Endothelial cell of umbilical vein (primary cell): ENCODE measurements around the gene IRF2BP1. TPM values are rescaled to one million over a fixed set of nuclear protein-coding genes. Genes with fewer than 3 reads are reported as not detected.

ENCODE experiments used
- BruUV-seq: library from RNA; stranded (reverse); fragments of 400-500 nt; replicated peaks from 2 replicates; lab custom pipeline; 2021; lab: Mats Ljungman, UMichigan
- CTCF ChIA-PET: fragments of 300-600, 350-600 bp; sonication (Branson Sonifier 250); formaldehyde crosslinking; loops from one replicate; lab custom pipeline; 2021; ENCODE audit warnings: antibody characterized with exemption, inconsistent platforms; lab: Charles Lee
- POLR2A ChIA-PET: fragments of 300-600, 350-600 bp; sonication (Branson Sonifier 250); formaldehyde crosslinking; loops from one replicate; lab custom pipeline; 2021; ENCODE audit warnings: antibody characterized with exemption, inconsistent platforms; lab: Charles Lee
- DNase-seq: peaks from one replicate; pipeline ENCODE4 v3.0.0-alpha.2; 2011; ENCODE audit warnings: low read depth, low spot score
- FAIRE-seq: peaks from 2 replicates; lab custom pipeline; 2011; peaks lifted over from hg19 to GRCh38; lab: Jason Lieb, UNC
- H2AFZ ChIP-seq: 2 replicates; pipeline ENCODE4 v1.6.0; 2012; ENCODE audit warnings: low read depth, low read length, control low read depth, inconsistent platforms
- H3K27ac ChIP-seq: 2 replicates; pipeline ENCODE4 v1.5.1; 2011; ENCODE audit warnings: low read depth, mild to moderate bottlenecking, control low read depth, low read length, moderate library complexity; ENCODE audit not compliant: insufficient read depth
- H3K27me3 ChIP-seq, 2 experiments: 2 replicates each; pipeline versions ENCODE4 v1.6.0 to v1.6.1; 2011; ENCODE audit warnings: low read length in 2 of 2, mixed read lengths in 1 of 2; ENCODE audit not compliant: control insufficient read depth in 2 of 2, insufficient read depth in 2 of 2
- H3K36me3 ChIP-seq, 2 experiments: 2 replicates in 1 of 2; 3 replicates in 1 of 2; pipeline ENCODE4 v1.5.1; 2011; ENCODE audit warnings: low read length in 2 of 2, mild to moderate bottlenecking in 1 of 2, moderate library complexity in 1 of 2; ENCODE audit not compliant: control insufficient read depth in 2 of 2, insufficient read depth in 2 of 2; ENCODE audit errors: extremely low read depth in 1 of 2
- H3K4me1 ChIP-seq: 3 replicates; pipeline ENCODE4 v1.5.1; 2011; ENCODE audit warnings: mild to moderate bottlenecking, low read length; ENCODE audit not compliant: control insufficient read depth, insufficient read depth; ENCODE audit errors: extremely low read depth
- H3K4me2 ChIP-seq: 2 replicates; pipeline ENCODE4 v1.6.1; 2011; ENCODE audit warnings: low read length, control low read depth, mixed read lengths; ENCODE audit not compliant: insufficient read depth
- H3K4me3 ChIP-seq, 3 experiments: fragments of 200-600 bp in 1 of 3; sonication (generic), shearing (Covaris generic) in 1 of 3; replicated peaks in 1 of 3; 2 replicates each; pipeline ENCODE4 v1.5.1; 2011 to 2016; ENCODE audit warnings: control low read depth in 3 of 3, low read length in 3 of 3, mild to moderate bottlenecking in 2 of 3, inconsistent platforms in 1 of 3, low read depth in 1 of 3, moderate library complexity in 1 of 3; ENCODE audit not compliant: insufficient read depth in 1 of 3
- H3K79me2 ChIP-seq: 2 replicates; pipeline ENCODE4 v1.6.0; 2012; ENCODE audit warnings: low read length, inconsistent platforms; ENCODE audit not compliant: control insufficient read depth, insufficient read depth
- H3K9ac ChIP-seq: replicated peaks from 2 replicates; pipeline ENCODE3; 2011; ENCODE audit warnings: low read length, control low read depth; ENCODE audit not compliant: insufficient read depth; ENCODE audit errors: extremely low read depth
- H3K9me1 ChIP-seq: replicated peaks from 3 replicates; pipeline ENCODE4 v1.6.0; 2011; ENCODE audit warnings: mild to moderate bottlenecking, low read length; ENCODE audit not compliant: control insufficient read depth, insufficient read depth; ENCODE audit errors: extremely low read depth
- H3K9me3 ChIP-seq: replicated peaks from 2 replicates; pipeline ENCODE4 v1.5.1; 2012; ENCODE audit warnings: low read length, inconsistent platforms; ENCODE audit not compliant: control insufficient read depth, insufficient read depth
- H4K20me1 ChIP-seq: replicated peaks from 2 replicates; pipeline ENCODE3; 2011; ENCODE audit warnings: mild to moderate bottlenecking, low read length; ENCODE audit not compliant: control insufficient read depth, insufficient read depth; ENCODE audit errors: extremely low read depth
- EZH2 ChIP-seq: IDR thresholded peaks from 2 replicates; pipeline ENCODE4 v1.6.1; 2012; ENCODE audit warnings: borderline replicate concordance, low read depth, mild to moderate bottlenecking, moderate library complexity, low read length, inconsistent platforms; ENCODE audit not compliant: severe bottlenecking
- FOS ChIP-seq: IDR thresholded peaks from 2 replicates; pipeline ENCODE4 v1.6.1; 2011; ENCODE audit warnings: mild to moderate bottlenecking, low read length, moderate library complexity, borderline replicate concordance; ENCODE audit not compliant: insufficient read depth
- GATA2 ChIP-seq: IDR thresholded peaks from 2 replicates; pipeline ENCODE4 v1.7.0; 2011; ENCODE audit warnings: low read depth, mild to moderate bottlenecking, moderate library complexity, mixed read lengths, low read length; ENCODE audit not compliant: insufficient read length, insufficient read depth
- JUN ChIP-seq: IDR thresholded peaks from 2 replicates; pipeline ENCODE4 v1.6.1; 2011; ENCODE audit warnings: borderline replicate concordance, low read depth; ENCODE audit not compliant: insufficient read length, insufficient read depth
- MAX ChIP-seq: IDR thresholded peaks from 2 replicates; pipeline ENCODE4 v1.6.1; 2011; ENCODE audit not compliant: insufficient read depth, insufficient read length
- MYC ChIP-seq: IDR thresholded peaks from one replicate; pipeline ENCODE4 v1.6.1; 2011; ENCODE audit warnings: mild to moderate bottlenecking, low read depth, low read length
- POLR2A ChIP-seq: IDR thresholded peaks from 2 replicates; pipeline ENCODE4 v1.6.1; 2012; ENCODE audit warnings: low read depth, mild to moderate bottlenecking, control low read depth, low read length
- POLR2AphosphoS5 ChIP-seq: IDR thresholded peaks from 2 replicates; pipeline ENCODE4 v1.6.1; 2012; ENCODE audit warnings: low read depth, mild to moderate bottlenecking, control low read depth, low read length, moderate library complexity; ENCODE audit not compliant: insufficient read depth
- dilution Hi-C: fragments of 300-500 bp; cut with MboI; formaldehyde crosslinking; loops from one replicate; pipeline ENCODE4 v1.15.0; 2019; ENCODE audit warnings: low sequenced_read_pairs; ENCODE audit not compliant: extremely low pct_ligation_motif_present
- intact Hi-C: fragments of 100-400 bp; cut with micrococcal nuclease; formaldehyde crosslinking; loops from one replicate; pipeline ENCODE4 v1.10.0; 2022
- polyA plus RNA-seq, 4 experiments: library from polyadenylated mRNA; depleted of rRNA in 3 of 4; stranded (reverse) in 3 of 4; unstranded in 1 of 4; fragments of >200 nt; gene quantifications; 2 replicates each; pipeline versions ENCODE4 v1.2.1 to v1.2.3, GENCODE V29; 2011 to 2012; ENCODE audit warnings: missing spikeins in 1 of 4
- total RNA-seq: library from RNA; stranded (reverse); gene quantifications from 2 replicates; pipeline ENCODE4 v1.2.3, GENCODE V29; 2021
- TF ChIP-seq, protein P1 (sequence below), 2 donors: IDR thresholded peaks; 1 replicate in 1 of 2; 2 replicates in 1 of 2; pipeline ENCODE4 v1.5.1; 2011; ENCODE audit warnings: low read length in 2 of 2, mild to moderate bottlenecking in 2 of 2, moderate library complexity in 2 of 2, control low read depth in 1 of 2, inconsistent platforms in 1 of 2, low read depth in 1 of 2; ENCODE audit not compliant: insufficient read depth in 1 of 2; ENCODE audit errors: extremely low read depth in 1 of 2

The IRF2BP1 gene
- total and polyA plus RNA-seq, 2 donors (not counting 3 experiments of a cell fraction or from before 2014, with no cell fraction given) = 12.3 to 17.5 TPM

- ChIA-PET POLR2A (no interaction called here), CTCF (no interaction called here)
- H3K36me3 ChIP-seq = no peaks in the 10 kb centered on the region
- DNase-seq (no peak), FAIRE-seq (no peak)
- H3K27me3 ChIP-seq = no peaks in the 10 kb centered on the region
- no TSS peak for BruUV-seq
- intact Hi-C loops (no loop called here), dilution Hi-C loops (no loop called here)
- H4K20me1 ChIP-seq = no peaks in the 10 kb centered on the region
- H3K9me3 ChIP-seq = no peaks in the 10 kb centered on the region
- no peak overlapping the region for H3K4me3 ChIP-seq
- TF ChIP-seq POLR2AphosphoS5 (no peak), JUN (no peak), MAX (no peak), EZH2 (no peak), GATA2 (no peak), FOS (no peak), POLR2A (no peak), MYC (no peak)
- TF ChIP-seq, protein P1, sequence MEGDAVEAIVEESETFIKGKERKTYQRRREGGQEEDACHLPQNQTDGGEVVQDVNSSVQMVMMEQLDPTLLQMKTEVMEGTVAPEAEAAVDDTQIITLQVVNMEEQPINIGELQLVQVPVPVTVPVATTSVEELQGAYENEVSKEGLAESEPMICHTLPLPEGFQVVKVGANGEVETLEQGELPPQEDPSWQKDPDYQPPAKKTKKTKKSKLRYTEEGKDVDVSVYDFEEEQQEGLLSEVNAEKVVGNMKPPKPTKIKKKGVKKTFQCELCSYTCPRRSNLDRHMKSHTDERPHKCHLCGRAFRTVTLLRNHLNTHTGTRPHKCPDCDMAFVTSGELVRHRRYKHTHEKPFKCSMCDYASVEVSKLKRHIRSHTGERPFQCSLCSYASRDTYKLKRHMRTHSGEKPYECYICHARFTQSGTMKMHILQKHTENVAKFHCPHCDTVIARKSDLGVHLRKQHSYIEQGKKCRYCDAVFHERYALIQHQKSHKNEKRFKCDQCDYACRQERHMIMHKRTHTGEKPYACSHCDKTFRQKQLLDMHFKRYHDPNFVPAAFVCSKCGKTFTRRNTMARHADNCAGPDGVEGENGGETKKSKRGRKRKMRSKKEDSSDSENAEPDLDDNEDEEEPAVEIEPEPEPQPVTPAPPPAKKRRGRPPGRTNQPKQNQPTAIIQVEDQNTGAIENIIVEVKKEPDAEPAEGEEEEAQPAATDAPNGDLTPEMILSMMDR (IDR thresholded peaks at IDR 0.05; ENCODE audit: extremely low read depth in 1 of 2, insufficient read depth in 1 of 2, low read depth in 1 of 2, low read length in 2 of 2) = no peak
- no peak overlapping the region for H3K9ac ChIP-seq
- no peaks in the 10 kb centered on the region for H3K79me2 ChIP-seq
- no peak overlapping the region for H2AFZ ChIP-seq
- peaks cover 7% of the 10 kb centered on the region for H3K4me1 ChIP-seq
- H3K27ac ChIP-seq = no peak overlapping the region
- H3K4me2 ChIP-seq = no peak overlapping the region
- H3K9me1 ChIP-seq = no peaks in the 10 kb centered on the region
These were observed 19.1 kb upstream of the IRF2BP1 start for GRCh38 chr19:45905011-45905410.
